ENCODE measurements around the gene SCFD1. TPM values are rescaled to one million over a fixed set of nuclear protein-coding genes. Genes with fewer than 3 reads are reported as not detected.
"Not testable (repeated sequence)": the region's sequence is repeated elsewhere in the genome, so short reads cannot be mapped to it uniquely, and the experiment has no call there.

Gene SCFD1
- total RNA-seq, 1 experiment from 2014 or later, result 108 TPM

GRCh38 chr14:30608533-30609006, 13.5 kb upstream of the SCFD1 start:
- DNase-seq (ENCODE audit: extremely low read depth, low read depth), result no peak

- peak; percentile 58 for DNase-seq (ENCODE audit: extremely low read depth, low read depth)
These were observed 11.3 kb upstream of the SCFD1 start for GRCh38 chr14:30610787-30611343.

- DNase-seq (ENCODE audit: extremely low read depth, low read depth), result no peak
These were observed 8.0 kb upstream of the SCFD1 start for GRCh38 chr14:30614155-30614554.

- DNase-seq (ENCODE audit: extremely low read depth, low read depth), result no peak
These were observed 1.9 kb upstream of the SCFD1 start for GRCh38 chr14:30620178-30620577.

- DNase-seq (ENCODE audit: extremely low read depth, low read depth), result peak; percentile 9
These were observed 672 bp upstream of the SCFD1 start for GRCh38 chr14:30621354-30621939.

GRCh38 chr14:30623412-30624131, 1.5 kb downstream of the SCFD1 start:
- no peak for DNase-seq (ENCODE audit: extremely low read depth, low read depth)

GRCh38 chr14:30624132-30624423, 2.0 kb downstream of the SCFD1 start:
- DNase-seq (ENCODE audit: extremely low read depth, low read depth), result no peak

GRCh38 chr14:30625533-30625932, 3.4 kb downstream of the SCFD1 start:
- no peak for DNase-seq (ENCODE audit: extremely low read depth, low read depth)

- DNase-seq (ENCODE audit: extremely low read depth, low read depth), result peak; percentile 26
These were observed 7.3 kb downstream of the SCFD1 start for GRCh38 chr14:30629432-30629831.

GRCh38 chr14:30630248-30630647, 8.1 kb downstream of the SCFD1 start:
- no peak for DNase-seq (ENCODE audit: extremely low read depth, low read depth)

- DNase-seq (ENCODE audit: extremely low read depth, low read depth), result no peak
These were observed 10.6 kb downstream of the SCFD1 start for GRCh38 chr14:30632730-30633129.

- DNase-seq (ENCODE audit: extremely low read depth, low read depth), result no peak
These were observed 16.8 kb downstream of the SCFD1 start for GRCh38 chr14:30638926-30639325.

GRCh38 chr14:30641207-30641606, 19.1 kb downstream of the SCFD1 start:
- DNase-seq (ENCODE audit: extremely low read depth, low read depth), result no peak

- DNase-seq (ENCODE audit: extremely low read depth, low read depth), result not testable (repeated sequence)
These were observed 22.3 kb downstream of the SCFD1 start for GRCh38 chr14:30644462-30644861.

GRCh38 chr14:30645600-30645999, 23.5 kb downstream of the SCFD1 start:
- DNase-seq (ENCODE audit: extremely low read depth, low read depth), result no peak

- no peak for DNase-seq (ENCODE audit: extremely low read depth, low read depth)
These were observed 26.4 kb downstream of the SCFD1 start for GRCh38 chr14:30648471-30648870.

GRCh38 chr14:30651937-30652336, 29.8 kb downstream of the SCFD1 start:
- no peak for DNase-seq (ENCODE audit: extremely low read depth, low read depth)

GRCh38 chr14:30655124-30655523, 33.0 kb downstream of the SCFD1 start:
- DNase-seq (ENCODE audit: extremely low read depth, low read depth), result no peak

- no peak for DNase-seq (ENCODE audit: extremely low read depth, low read depth)
These were observed 33.5 kb downstream of the SCFD1 start for GRCh38 chr14:30655658-30656057.

- peak; percentile 49 for DNase-seq (ENCODE audit: extremely low read depth, low read depth)
These were observed 34.1 kb downstream of the SCFD1 start for GRCh38 chr14:30656190-30656632.

- DNase-seq (ENCODE audit: extremely low read depth, low read depth), result no peak
These were observed 34.9 kb downstream of the SCFD1 start for GRCh38 chr14:30657050-30657449.

- DNase-seq (ENCODE audit: extremely low read depth, low read depth), result no peak
These were observed 35.6 kb downstream of the SCFD1 start for GRCh38 chr14:30657606-30658163.
